GM12864 (cell line): ENCODE measurements around the gene ADAMTS8.

Experiments used
- DNase-seq: peaks from one replicate; pipeline ENCODE4 v3.0.0-alpha.2; 2011; ENCODE audit warnings: low read depth
- H3K4me3 ChIP-seq: 2 replicates; pipeline ENCODE4 v1.5.1; 2011; ENCODE audit warnings: mild to moderate bottlenecking, low read depth, low read length, control low read depth
- TF ChIP-seq, protein P1 (sequence below): IDR thresholded peaks from 2 replicates; pipeline ENCODE4 v1.5.1; 2011; ENCODE audit warnings: low read depth, mild to moderate bottlenecking, moderate library complexity, low read length, control low read depth, inconsistent platforms; ENCODE audit errors: missing control alignments

The ADAMTS8 gene

DNA sequence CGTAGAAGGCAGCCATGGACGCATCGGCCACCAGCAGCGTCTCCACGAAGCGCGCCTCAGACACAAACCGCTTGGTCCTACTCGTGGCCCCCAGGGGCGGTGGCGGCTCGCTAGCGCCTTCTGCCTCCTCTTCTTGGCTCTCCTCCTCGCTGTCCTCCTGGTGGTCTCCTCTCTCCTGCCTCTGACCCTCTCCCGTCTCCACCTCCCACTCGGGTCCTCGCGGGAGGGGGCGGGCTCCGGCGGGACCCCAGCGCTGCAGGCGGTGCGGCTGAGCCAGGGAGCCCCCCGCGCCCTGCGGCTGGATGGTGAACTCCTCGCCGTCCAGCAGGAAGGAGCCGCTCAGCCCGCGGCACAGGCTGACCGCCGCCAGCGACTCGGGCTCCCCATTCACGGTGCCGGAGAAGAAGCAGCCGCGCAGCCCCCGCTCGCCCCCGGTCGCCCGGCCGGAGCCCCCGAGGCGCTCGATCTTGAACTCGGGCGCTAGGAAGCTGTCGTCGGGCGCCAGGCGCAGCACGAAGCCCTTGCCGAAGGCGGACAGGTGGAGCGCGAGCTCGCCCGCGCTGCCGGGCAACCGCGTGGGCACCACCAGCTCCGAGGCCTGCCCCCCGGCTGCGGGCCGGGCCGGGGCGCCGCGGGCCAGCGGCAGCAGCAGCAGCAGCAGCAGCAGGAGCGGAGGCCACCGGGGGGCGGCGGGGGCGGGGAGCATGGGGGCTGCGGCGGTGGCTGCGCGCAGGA, 661 bp downstream of the ADAMTS8 start:
- no peak for DNase-seq
- TF ChIP-seq, protein P1, sequence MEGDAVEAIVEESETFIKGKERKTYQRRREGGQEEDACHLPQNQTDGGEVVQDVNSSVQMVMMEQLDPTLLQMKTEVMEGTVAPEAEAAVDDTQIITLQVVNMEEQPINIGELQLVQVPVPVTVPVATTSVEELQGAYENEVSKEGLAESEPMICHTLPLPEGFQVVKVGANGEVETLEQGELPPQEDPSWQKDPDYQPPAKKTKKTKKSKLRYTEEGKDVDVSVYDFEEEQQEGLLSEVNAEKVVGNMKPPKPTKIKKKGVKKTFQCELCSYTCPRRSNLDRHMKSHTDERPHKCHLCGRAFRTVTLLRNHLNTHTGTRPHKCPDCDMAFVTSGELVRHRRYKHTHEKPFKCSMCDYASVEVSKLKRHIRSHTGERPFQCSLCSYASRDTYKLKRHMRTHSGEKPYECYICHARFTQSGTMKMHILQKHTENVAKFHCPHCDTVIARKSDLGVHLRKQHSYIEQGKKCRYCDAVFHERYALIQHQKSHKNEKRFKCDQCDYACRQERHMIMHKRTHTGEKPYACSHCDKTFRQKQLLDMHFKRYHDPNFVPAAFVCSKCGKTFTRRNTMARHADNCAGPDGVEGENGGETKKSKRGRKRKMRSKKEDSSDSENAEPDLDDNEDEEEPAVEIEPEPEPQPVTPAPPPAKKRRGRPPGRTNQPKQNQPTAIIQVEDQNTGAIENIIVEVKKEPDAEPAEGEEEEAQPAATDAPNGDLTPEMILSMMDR: no peak
- H3K4me3 ChIP-seq: no peak overlapping the region

DNA sequence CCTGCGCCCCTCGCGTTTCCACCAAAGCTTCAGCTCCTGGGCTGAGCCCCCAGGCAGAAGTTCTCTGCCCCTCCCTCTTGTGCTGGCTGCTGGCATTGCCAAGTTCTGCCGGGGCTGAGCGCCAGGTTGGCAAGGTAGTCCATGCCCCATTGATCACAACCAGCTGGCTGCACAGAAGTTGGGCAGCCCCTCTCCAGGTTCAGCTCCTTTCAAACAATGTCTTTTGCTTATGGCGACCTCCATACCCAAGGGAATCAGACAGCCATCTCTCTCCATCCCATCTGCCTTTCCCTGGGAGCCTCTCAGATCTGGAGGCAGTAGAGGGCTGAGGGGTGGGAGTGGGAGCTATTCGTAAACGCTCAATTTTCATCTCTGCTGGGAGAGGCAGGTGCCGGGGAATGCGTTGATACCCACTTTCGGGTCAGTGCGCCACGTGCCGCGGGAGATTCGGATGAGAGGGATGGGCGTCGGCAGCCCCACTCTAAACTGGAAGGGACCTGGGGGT, 1.5 kb downstream of the ADAMTS8 start:
- no peak for DNase-seq
- TF ChIP-seq, protein P1: no peak
- H3K4me3 ChIP-seq: no peak overlapping the region

DNA sequence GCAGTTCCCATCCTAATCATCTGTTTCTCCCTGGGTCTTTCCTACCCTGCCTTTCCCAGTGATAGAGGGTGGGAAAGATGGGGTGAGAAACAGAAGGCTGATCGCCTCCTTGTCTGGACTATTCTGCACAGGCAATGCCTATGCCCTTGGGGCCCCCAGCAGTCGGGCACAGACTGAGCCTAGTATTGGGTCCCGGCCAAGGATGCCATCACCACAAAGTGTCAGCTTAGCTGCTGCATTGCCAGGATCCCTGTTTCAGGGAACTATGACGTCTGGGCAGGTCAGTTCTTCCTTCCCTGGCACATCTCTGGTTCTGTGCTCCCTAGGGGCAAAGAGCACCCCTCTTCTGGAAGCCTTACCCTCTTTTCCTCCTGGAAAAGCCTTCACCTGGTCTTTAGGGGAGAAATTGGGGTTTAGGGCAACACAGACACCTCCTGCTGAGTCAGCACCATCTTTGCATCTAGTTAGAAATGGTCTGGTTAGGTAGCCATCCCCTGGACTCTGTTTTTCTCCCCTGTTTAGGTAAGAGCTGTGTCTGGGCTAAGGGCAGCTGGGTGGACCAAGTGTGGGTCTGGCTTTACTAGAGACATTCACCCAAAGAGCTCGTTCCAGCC, 2.1 kb downstream of the ADAMTS8 start:
- H3K4me3 ChIP-seq: no peak overlapping the region
- no peak for DNase-seq
- TF ChIP-seq, protein P1: no peak

DNA sequence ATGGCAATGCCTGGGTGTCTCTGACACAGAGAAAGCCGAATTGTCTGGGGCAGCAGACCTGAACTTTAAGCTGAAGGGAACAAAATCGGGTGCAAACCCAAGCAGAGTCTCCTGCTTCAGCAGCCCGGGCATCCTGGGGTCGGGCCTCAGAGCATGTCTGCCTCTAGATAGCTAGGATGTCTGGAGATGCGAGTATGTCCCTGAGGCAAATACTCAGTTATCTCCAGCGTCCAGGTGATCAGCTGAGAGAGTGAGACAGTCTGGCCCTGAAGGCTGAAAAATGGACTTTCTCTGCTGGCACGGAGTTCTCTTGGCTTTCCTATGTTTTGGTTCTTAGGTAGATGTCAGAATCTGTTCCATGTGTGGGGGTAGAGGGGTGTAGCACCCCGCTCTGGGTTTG, 3.3 kb downstream of the ADAMTS8 start:
- no peak for DNase-seq
- no peak overlapping the region for H3K4me3 ChIP-seq
- TF ChIP-seq, protein P1: no peak

DNA sequence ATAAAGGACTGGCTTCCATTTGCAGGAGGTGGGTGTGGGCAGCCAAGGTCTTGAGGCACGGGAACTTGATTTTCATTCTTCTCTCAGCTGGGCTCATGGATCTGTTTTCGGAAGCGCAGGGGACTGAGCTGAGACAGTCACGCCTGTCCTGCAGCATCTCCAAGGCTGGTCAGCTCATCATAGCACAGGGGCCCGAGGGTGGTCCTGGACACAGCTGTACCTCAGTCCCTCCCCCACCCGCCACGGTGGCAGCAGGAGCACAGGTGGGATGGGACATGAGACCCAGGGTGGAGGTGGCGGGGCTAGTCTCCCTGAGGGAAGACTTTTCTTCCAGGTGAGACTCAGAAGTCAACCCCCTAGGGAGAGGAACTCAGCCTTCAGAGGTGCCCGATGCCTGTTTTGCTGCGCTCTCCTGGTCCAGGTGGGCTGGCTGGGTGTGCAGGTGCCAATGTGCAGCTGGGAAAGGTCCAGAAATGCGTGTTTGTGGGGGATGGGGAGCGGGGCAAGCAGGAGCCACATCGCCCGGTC, 3.7 kb downstream of the ADAMTS8 start:
- TF ChIP-seq, protein P1: no peak
- DNase-seq: no peak
- no peak overlapping the region for H3K4me3 ChIP-seq

DNA sequence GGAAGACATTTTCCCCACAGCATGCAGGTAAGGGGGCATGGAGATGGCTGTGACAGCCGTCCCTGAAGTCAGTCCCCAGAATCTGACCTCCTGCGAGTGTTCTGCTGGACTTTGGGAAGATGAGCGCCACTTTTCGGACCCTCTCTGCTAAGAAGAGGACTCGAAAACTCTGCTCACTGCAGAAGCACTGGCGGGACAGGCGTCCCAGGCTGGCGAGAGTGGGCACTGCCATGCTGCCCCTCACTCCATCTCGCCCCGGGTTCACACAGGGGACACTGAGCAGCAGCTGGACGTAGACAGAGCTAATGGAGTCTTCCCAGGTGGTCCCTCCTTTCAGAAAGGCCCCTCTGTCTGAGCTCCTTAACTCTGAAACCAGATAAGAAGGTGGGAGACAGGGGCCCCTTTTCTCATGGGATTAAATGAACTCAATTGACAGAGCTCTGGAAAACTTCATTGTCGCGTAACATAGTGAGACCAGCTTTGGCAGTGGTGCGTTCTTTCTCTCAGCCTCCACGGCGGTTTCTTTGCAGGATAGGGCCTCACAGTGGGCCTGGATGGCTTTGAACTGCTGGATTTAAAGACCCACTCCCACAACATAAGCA, 4.8 kb downstream of the ADAMTS8 start:
- no peak for DNase-seq
- TF ChIP-seq, protein P1: no peak
- no peak overlapping the region for H3K4me3 ChIP-seq
